Uterus (tissue), 4 donors: Measurements from ENCODE around the gene LAMB4. TPM values are rescaled to one million over a fixed set of nuclear protein-coding genes. Genes with fewer than 3 reads are reported as not detected.

Experiments
- DNase-seq, 2 donors: peaks; one replicate each; pipeline ENCODE4 v3.0.0-alpha.2; 2019 to 2020
- H3K27ac ChIP-seq, 2 donors: fragments of 200-600 bp; sonication (generic); 1 replicate in 1 of 2; 2 replicates in 1 of 2; pipeline ENCODE4 v1.5.1; 2016 to 2018
- H3K27me3 ChIP-seq, 2 donors: fragments of 200-600 bp; sonication (generic); one replicate each; pipeline ENCODE4 v1.5.1; 2018 to 2019; ENCODE audit warnings: control low read depth in 1 of 2
- H3K36me3 ChIP-seq, 2 donors: fragments of 200-600 bp; sonication (generic); one replicate each; pipeline ENCODE4 v1.5.1; 2019; ENCODE audit warnings: control low read depth in 1 of 2
- H3K4me1 ChIP-seq, 2 donors: fragments of 200-600 bp; sonication (generic); one replicate each; pipeline ENCODE4 v1.5.1; 2018 to 2019; ENCODE audit warnings: control low read depth in 1 of 2
- H3K4me3 ChIP-seq, 2 donors: fragments of 200-600 bp; sonication (generic); 1 replicate in 1 of 2; 2 replicates in 1 of 2; pipeline ENCODE4 v1.5.1; 2018 to 2019; ENCODE audit warnings: mild to moderate bottlenecking in 1 of 2
- H3K9me3 ChIP-seq, 2 donors: fragments of 200-600 bp; sonication (generic); one replicate each; pipeline ENCODE4 v1.5.1; 2019; ENCODE audit warnings: control low read depth in 1 of 2
- POLR2A ChIP-seq, 2 donors: fragments of 450-650 bp; IDR thresholded peaks; one replicate each; pipeline ENCODE4 v1.6.1; 2016; ENCODE audit warnings: antibody characterized with exemption in 2 of 2, mild to moderate bottlenecking in 1 of 2, moderate library complexity in 1 of 2
- intact Hi-C: fragments of 100-400 bp; cut with DNase I; formaldehyde crosslinking; loops from one replicate; pipeline ENCODE4 v1.15.1; 2023; ENCODE audit warnings: low total_unique reads
- total RNA-seq, 4 donors: library from RNA; depleted of rRNA in 3 of 4; stranded (reverse); fragments of >200 nt in 3 of 4; gene quantifications; one replicate each; pipeline versions ENCODE4 v1.1.0 to v1.2.4, GENCODE V29; 2014 to 2023
- TF ChIP-seq, protein P1 (sequence below), 4 experiments: fragments of 200-600 bp in 2 of 4; fragments of 450-650 bp in 2 of 4; sonication (generic) in 2 of 4; IDR thresholded peaks; one replicate each; pipeline ENCODE4 v1.5.1; 2016 to 2019; ENCODE audit warnings: antibody characterized with exemption in 4 of 4, mild to moderate bottlenecking in 2 of 4, moderate library complexity in 1 of 4
- donor health status: DM: yes; HTN: yes; CAD: no.

The LAMB4 gene
- total RNA-seq, 4 donors from 2014 or later: 0.59 to 0.90 TPM; not detected in 2

DNA sequence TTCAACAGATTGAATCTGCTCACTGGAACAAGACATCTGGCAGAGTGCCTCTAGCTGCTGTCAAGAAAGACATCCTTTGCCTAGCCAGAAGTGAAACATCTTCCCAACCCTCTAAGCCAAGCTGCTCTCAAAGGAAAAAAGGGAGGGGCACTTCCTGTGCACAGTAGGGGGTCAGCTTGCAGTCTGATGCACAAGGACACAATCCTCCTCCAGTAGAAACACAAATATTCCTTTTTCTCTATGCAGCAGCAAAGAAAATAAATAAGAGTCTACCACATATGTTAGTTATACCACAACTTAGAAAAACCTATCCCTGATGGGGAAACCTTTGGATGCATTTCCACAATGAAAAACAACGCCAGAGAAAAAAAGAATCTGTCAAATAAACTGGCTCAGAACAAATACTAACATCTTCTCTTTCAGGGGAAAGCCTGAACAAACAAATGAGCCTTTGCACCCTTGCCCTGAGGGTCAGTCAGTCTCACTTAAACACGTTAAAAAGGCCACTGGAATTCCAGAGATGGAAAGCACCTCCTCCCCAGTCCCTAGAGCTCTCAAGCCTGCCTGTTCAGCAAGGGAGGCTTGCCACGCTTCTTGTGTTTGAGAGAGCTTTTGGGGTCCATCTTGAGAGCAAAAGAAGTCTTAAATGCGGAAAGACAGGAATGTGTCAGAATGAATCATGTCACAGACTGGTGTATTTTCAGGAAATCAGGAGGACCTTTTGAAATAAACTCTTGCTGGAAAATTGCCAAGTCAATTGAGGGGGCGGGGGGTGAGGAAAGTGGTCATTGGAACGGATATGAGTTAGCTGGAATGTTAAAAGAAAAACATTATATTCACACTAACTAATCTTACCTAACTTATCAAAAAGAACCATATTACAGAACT, 134.7 kb downstream of the LAMB4 start:
- Histone ChIP-seq H3K4me1 (peaks cover 0 to 7% of the 10 kb centered on the region in 2 donors), H3K27ac (peak overlapping the region; percentile 56 to 61), H3K9me3 (no peaks in the 10 kb centered on the region), H3K4me3 (no peak overlapping the region), H3K36me3 (no peaks in the 10 kb centered on the region), H3K27me3 (no peaks in the 10 kb centered on the region)
- DNase-seq: no peak
- intact Hi-C loops: no loop called here
- TF ChIP-seq POLR2A (IDR thresholded peaks at IDR 0.05): no peak
- TF ChIP-seq, protein P1, sequence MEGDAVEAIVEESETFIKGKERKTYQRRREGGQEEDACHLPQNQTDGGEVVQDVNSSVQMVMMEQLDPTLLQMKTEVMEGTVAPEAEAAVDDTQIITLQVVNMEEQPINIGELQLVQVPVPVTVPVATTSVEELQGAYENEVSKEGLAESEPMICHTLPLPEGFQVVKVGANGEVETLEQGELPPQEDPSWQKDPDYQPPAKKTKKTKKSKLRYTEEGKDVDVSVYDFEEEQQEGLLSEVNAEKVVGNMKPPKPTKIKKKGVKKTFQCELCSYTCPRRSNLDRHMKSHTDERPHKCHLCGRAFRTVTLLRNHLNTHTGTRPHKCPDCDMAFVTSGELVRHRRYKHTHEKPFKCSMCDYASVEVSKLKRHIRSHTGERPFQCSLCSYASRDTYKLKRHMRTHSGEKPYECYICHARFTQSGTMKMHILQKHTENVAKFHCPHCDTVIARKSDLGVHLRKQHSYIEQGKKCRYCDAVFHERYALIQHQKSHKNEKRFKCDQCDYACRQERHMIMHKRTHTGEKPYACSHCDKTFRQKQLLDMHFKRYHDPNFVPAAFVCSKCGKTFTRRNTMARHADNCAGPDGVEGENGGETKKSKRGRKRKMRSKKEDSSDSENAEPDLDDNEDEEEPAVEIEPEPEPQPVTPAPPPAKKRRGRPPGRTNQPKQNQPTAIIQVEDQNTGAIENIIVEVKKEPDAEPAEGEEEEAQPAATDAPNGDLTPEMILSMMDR (IDR thresholded peaks at IDR 0.05): no peak

DNA sequence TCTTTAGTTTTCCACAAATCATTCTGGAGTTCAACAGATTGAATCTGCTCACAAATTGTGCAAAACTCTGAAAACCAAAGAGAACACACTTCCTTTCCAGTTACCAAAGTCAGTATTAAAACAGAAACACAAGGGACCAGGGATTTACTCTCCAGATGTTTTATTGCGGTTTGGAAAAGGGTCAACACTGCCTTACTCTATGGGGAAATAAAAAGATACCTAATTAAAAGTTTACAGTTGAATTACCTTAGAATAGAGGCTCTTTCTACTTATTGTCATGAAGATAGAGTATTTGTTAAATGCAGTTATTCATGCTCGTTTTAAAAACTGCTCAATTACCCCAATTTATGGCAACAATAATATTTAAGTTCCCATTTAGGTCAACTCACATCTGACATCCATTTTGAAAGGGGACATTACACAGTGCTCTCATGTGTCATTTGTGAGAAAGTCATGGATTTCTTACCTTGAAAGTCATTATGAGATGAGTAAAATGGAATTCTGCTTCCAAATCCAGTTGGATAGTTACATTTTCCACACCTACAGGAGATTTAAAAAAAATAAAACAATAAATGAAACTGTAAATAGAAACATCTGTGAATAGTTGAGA, 135.6 kb downstream of the LAMB4 start:
- DNase-seq: no peak
- Histone ChIP-seq H3K9me3 (no peaks in the 10 kb centered on the region), H3K36me3 (no peaks in the 10 kb centered on the region), H3K4me3 (no peak overlapping the region), H3K27me3 (no peaks in the 10 kb centered on the region), H3K27ac (peak overlapping the region; percentile 56 to 61), H3K4me1 (peaks cover 0 to 7% of the 10 kb centered on the region in 2 donors)
- TF ChIP-seq, protein P1 (IDR thresholded peaks at IDR 0.05): no peak
- no peak for TF ChIP-seq POLR2A (IDR thresholded peaks at IDR 0.05)
- intact Hi-C loops: no loop called here

DNA sequence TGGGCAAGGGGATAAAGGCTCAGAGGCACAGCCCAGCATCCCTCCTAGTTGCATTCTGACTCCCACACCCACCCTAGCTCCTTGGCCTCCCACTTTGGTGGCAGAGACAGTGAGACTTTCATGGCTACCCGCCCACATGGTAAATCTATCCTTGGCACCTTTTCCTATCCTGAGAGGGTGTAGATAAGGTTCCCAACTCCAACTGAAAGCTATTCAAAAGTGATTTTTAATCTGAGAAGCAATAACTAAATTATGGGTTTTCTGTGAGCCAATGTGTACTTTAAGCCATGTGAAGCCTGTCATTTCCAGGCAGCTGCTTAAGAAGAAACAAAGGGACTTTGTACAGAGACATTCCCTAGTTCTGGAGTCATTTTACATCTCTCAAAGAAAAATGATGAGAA, 136.3 kb downstream of the LAMB4 start:
- Histone ChIP-seq H3K36me3 (no peaks in the 10 kb centered on the region), H3K27ac (peak overlapping the region in 1 of 2 donors; percentile 31), H3K4me1 (peaks cover 0 to 7% of the 10 kb centered on the region in 2 donors), H3K27me3 (no peaks in the 10 kb centered on the region), H3K9me3 (no peaks in the 10 kb centered on the region), H3K4me3 (no peak overlapping the region)
- TF ChIP-seq POLR2A (IDR thresholded peaks at IDR 0.05): no peak
- TF ChIP-seq, protein P1 (IDR thresholded peaks at IDR 0.05): no peak
- intact Hi-C loops: no loop called here
- DNase-seq: no peak

DNA sequence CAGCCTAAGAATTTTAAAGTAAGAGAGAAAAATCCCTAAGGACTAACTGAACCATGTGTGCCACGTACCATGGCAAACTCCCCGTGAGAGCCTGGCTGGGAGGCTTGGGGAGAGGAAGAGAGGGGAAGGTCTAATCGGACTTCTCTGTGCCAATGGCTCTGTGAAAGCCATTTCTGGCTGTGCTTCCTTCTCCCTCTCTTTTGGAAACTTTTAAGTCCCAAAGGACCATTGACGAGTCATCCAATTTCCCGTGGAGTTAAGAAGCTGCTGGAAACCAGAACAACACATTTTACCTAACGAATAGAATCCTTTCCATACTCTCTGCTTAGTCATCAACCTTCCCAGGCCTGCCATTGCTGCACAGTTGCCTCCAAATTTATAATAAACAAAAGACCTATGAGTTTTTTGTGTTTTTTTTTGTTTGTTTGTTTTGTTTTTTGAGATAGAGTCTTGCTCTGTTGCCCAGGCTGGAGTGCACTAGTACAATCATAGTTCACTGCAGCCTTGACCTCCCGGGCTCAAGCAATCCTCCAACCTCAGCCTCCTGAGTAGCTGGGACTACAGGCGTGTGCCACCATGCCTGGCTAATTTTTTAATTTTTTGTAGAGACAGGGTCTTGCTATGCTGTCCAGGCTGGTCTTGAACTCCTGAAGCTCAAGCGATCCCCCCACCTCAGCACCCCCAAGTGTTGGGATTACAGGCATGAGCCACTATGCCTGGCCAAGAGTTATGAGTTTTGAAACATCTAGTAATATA, 140.4 kb downstream of the LAMB4 start:
- H3K4me1 ChIP-seq: no peaks in the 10 kb centered on the region
- peak overlapping the region; percentile 49 to 70 for H3K27ac ChIP-seq
- intact Hi-C loops: no loop called here
- TF ChIP-seq POLR2A (IDR thresholded peaks at IDR 0.05): no peak
- TF ChIP-seq, protein P1 (IDR thresholded peaks at IDR 0.05): no peak
- no peak overlapping the region for H3K4me3 ChIP-seq
- H3K27me3 ChIP-seq: no peaks in the 10 kb centered on the region
- no peaks in the 10 kb centered on the region for H3K36me3 ChIP-seq
- DNase-seq: no peak
- H3K9me3 ChIP-seq: no peaks in the 10 kb centered on the region
